LHCN-M2 (cell line): ENCODE measurements around the gene ATP11A. TPM values are rescaled to one million over a fixed set of nuclear protein-coding genes. Genes with fewer than 3 reads are reported as not detected.
"Not testable (repeated sequence)": the region's sequence is repeated elsewhere in the genome, so short reads cannot be mapped to it uniquely, and the experiment has no call there.

Experiments used
- DNase-seq: peaks from one replicate; pipeline ENCODE4 v3.0.0-alpha.2; 2012; ENCODE audit warnings: low read depth
- total RNA-seq: library from RNA; depleted of rRNA; stranded (reverse); fragments of >200 nt; gene quantifications from 2 replicates; pipeline ENCODE4 v1.2.3, GENCODE V29; 2014

ATP11A gene
- total RNA-seq, 1 experiment from 2014 or later = 6.7 TPM

DNA sequence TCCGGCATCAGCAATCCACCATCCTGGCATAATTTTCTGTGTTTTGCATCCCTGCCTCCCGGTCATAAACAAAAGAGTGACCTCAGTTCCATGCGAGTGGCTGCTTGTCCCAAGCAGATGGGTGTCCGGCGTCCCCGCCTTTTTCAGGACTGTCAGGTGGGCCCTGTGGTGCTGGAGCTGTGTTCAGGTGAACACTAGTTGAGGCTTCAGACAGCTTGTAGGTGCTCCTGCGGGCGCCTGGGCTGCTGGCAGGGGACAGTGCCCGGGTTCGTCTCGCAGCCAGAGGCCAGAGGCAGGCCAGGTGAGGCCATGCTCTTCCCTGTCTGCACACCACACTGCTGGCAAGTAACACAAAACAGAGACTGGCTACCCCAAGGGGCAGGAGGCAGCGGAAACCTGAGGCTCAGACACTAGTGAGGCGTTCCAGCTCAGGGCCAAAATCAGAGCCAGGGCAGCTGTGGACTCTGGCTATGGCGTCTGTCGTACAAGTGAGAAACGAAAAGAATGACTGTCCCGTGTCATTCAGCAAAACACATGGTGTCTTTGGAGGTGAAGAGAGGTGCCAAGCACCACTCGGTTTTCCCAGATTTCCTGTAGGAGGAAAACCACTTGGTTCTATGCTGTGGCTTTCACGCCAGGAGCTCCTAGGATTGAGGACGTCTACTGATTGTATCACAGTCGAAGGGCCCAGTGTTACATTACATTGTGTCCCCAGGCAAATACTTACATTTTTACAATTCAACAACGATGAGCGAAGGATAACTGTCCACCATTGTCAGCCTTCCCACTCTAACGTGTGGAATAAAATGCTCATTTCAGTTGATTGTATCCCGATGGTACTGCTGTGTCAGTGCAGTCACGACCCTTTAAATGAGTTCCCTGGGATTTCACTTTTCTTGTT is 104.0 kb downstream of the ATP11A start:
- no peak for DNase-seq

- DNase-seq = no peak
Observed at GRCh38 chr13:112795277-112795676, 105.4 kb downstream of the ATP11A start.

DNA sequence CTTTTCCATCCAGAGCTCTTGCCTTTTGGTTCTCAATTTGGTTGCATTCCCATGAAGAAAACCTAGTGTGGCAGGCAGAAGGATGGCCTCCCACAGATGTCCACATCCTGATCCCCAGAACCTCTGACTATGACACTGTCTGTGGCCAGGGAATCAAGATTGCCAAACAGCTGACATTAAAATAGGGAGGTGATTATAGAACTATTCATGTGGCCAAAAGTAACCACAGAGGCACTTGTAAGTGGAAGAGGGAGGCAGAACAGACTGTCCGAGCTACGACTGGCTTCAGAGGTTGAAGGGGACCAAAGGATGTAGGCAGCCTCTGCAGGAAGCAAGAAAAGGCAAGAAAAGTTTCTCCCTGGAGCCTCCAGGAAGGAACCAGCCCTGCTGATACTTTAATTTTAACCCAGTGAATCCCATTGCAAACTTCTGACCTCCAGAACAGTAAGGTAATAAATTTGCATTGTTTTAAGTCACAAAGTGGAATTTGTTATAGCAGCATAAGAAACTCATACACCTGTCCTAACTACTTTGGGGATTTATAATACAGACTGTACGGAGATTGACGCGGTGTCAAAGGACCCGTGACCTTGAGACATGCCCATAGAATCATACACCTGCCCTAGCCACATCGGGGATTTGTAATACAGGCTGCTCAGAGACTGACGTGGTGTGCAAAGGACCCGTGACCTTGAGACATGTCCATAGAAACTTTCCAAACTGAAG is 106.5 kb downstream of the ATP11A start:
- peak; percentile 29 for DNase-seq

- DNase-seq = no peak
Observed at GRCh38 chr13:112799394-112799793, 109.6 kb downstream of the ATP11A start.

GRCh38 chr13:112800057-112800456 is 110.2 kb downstream of the ATP11A start:
- DNase-seq = no peak

DNA sequence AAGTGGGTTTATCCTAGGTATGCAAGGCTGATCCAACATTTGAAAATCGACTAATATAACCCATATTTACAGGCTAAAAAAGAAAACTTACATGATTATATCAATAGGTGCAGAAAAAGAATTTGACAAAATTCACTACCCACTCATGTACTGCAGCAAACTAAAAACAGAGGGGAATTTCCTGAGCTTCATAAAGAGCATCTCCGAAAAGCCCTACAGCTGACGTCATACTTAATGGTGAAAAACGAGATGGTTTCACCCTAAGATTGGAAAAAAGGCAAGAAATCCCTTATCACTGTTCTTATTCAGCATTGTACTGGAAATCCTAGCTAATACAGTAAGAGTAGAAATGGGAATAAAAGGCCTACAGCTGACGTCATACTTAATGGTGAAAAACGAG is 111.0 kb downstream of the ATP11A start:
- not testable (repeated sequence) for DNase-seq

DNA sequence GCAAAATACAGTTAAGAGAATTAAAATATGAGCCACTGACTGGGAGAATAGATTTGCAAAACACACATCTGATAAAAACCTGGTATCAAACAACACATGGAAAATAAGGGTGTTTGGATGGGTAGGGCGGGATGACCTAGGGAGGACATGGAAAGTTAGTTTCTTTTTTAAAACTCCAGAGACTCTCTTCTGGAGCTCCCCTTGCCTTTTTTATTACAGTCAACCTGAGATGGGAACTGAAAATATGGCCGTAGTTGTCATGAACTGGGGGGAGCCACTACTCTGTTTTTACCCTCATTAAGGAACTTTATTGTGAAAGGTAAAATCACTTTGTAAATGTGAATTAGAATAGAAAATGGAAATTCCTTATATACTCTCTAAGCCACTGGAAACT is 113.0 kb downstream of the ATP11A start:
- no peak for DNase-seq

DNA sequence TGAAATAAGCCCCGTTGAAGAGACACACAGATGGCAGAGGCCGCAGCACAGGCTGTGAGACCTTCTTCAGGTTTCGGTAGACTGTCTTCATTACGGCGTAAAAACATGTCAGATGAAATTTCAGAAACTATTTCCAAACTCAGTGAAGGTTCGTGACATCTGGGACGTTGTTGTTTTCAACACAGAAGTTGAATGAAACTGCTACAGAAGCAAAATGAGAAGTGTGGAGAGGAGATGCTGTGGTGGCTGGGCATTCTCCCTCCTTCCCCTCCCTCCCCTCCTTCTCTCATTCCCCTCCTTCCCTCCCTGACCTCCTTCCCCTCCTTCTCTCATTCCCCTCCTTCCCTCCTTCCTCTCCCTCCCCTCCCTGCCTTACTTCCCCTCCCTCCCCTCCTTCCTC is 113.6 kb downstream of the ATP11A start:
- DNase-seq = no peak

DNA sequence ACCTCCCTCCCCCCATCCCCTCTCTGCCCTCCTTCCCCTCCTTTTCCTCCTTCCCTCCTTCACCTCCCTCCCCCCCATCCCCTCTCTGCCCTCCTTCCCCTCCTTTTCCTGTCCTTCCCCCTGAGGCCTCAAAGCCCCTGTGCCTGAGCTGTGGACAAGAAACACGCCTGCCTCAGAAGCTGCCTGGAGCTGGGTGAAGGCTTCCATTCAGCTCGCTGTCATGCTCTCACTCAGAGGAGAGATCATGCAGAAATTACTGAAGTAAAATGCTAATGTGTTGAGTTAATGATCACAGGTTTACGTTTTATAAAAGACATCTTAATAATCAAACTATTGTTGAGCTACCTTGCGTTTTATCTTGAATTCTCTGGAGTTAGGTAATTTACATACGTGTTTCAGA is 114.5 kb downstream of the ATP11A start:
- no peak for DNase-seq

DNA sequence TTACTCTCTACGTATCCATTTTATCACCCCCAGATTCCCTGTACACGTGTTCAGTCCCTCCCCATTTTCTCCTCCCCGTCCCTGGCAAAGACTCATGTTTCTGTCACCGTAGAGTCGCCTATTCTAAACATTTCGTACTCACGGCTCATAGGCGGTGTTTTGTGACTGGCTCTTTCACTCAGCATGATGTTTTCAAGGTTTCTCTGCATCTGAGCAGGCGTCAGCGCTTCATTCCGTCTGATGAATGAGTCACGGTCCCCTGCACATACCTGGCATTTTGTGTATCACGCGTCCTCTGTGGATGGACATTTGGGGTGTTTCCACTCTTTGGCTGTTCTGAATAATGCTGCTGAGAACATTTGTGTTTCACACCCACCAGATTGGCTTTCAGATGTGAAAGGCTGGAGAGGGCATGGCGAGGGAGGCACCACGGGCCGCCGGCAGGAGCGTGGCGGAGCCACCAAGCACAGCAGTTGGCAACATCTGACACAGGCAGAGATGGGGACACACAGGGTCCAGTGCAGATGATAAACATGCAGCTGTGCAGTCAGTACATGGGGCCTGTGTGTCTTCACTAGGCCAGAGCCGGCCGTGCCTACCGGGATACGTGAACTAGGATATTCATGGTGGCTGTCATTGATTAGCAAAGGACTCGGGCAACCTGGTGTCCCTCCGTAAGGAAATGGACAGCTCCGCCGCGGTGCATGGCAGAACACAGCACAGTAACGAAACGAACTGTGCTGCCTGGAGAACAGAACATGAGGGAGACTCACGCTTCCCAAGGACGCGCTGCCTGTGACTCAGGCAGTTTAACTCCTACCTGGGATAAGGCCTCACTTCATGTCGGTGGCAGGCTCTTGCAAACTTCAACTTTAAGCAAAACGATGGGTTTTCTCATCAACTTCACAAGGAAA is 117.2 kb downstream of the ATP11A start:
- no peak for DNase-seq

DNA sequence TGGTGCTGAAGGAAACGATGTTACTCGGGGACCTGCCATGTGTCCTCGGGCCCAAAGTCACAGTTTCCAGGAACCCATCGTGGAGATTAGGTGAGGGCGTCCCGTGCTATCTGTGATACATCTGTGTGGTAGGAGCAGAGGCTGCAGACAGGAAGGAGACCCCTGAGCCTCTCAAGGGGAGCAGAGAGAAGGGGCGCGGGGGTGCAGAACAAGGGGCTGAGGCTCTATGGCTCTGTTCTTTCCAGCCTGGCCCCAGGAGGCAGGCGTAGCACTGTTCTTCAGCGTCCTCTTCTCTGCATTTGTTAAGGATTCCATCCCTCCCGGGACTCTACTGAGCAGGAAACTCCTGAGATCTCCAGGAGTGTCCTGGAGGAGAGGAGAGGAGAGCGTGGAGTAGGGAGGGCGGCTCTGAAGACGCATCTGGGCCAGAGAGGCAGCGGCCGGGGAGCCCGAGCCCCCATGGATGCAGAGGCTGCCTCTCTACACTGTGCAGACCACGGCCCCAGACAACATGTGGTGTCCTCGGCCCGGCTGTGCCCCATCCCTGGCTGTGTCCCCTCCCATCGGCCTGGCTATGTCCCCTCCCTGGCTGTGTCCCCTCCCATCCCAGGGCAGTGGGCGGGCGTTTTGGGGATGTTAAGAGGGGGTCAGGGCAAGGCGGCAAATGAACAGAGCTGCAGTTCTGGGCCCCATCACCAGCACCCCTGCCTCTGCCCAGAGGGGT is 118.0 kb downstream of the ATP11A start:
- DNase-seq = no peak

GRCh38 chr13:112808377-112809140 is 118.7 kb downstream of the ATP11A start:
- no peak for DNase-seq

DNA sequence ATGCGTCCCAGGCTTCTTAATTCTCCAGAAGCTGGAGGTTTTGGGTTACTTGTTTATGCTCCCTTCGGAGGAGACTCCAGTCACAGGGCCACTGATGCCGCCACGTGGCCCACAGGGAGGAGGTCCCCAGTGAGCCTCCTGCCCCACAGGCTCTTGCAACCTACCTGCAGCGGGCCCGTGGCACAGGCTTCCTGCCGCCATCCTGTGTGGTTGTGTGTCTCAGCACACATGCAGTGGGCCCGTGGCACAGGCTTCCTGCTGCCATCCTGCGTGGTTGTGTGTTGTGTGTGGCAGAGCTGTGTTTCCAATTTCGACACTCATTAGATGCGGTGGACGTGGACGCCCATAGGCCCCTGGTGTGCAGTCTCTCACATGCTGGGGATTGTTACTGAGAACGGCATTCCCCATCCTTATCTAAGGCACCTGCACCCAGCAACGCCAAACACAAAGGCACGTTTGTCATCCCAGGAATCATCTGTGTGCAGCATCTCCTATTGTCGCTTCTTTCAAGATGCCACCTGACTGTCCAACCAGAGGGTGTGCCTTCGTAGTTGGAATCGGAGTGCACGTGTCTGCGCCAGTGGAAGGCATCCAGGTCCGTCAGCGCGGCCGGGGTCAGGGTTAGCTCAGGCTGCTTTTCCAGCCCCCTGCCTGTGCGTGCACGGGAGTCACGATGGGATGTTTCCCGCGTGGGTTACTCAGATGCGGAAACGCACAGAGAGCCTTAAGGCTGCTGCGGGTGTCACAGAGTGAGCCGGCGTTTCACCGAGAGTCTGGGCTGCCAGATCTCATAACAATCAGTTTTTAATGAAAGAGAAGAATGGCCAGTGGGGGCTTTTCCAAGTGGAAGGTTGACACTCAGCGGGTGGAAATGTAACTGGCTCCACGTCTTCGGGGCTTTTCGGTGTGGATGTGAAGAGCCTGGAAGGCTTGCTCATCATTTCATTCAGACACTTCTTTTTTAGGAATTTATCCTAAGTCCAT is 119.8 kb downstream of the ATP11A start:
- no peak for DNase-seq

GRCh38 chr13:112810608-112811007 is 120.8 kb downstream of the ATP11A start:
- no peak for DNase-seq

DNA sequence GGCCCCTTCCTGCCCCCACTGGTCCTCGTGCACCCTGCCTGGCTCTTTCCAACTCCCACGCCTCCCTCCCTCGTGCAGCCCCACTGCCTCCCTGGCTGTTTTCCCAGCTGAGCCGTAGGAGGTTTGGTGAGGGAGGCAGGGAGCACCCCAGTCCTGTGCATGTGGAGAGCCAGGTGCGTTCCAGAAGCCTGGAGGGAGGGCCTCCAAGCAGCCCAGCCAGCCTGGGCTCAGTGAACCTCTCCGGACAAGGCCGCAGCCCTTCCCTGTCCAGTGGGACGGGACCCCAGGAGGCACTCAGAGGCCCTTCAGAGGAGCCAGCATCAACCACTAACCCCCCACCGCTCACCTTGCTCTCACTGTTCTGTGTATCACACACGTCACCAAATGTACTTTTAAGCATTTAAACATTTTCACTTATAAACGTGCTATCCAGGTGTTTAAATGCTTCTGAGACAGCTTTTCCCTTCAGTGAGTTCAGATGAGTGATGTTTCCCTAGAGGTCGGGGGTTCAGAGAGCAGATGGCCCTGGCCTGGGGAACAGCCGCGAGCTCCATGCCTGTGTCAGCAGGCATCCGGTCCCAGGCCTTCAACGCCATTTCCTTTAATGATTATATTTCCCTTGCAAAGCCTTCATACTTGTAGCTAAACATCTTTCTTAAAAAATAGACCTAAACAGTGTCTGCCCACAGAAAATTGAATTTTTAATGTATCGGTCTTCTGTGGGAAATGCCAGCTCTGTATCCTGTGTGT is 122.6 kb downstream of the ATP11A start:
- no peak for DNase-seq

DNA sequence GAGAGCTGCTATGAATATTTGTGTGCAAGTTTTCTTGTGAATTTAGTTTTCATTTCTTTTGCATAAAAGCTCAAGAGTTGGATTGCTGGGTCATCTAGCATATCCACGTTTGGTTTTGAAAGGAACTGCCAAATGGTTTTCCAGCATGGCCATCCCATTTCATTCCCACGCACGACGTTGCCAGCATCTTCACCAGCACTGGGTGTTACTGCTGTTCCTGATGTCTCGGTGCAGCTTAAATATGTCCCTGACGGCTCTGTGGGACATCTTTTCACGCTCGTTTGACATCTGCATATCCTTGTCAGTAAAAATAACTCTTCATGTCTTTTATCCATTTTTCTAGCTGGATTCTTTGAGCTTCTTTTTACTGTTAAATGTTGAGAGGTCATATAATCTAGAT is 123.7 kb downstream of the ATP11A start:
- no peak for DNase-seq

- peak; percentile 64 for DNase-seq
Observed at GRCh38 chr13:112814905-112815585, 125.2 kb downstream of the ATP11A start.

GRCh38 chr13:112815871-112816270 is 126.0 kb downstream of the ATP11A start:
- no peak for DNase-seq
